Measurements from ENCODE around the gene OR1Q1.

DNA sequence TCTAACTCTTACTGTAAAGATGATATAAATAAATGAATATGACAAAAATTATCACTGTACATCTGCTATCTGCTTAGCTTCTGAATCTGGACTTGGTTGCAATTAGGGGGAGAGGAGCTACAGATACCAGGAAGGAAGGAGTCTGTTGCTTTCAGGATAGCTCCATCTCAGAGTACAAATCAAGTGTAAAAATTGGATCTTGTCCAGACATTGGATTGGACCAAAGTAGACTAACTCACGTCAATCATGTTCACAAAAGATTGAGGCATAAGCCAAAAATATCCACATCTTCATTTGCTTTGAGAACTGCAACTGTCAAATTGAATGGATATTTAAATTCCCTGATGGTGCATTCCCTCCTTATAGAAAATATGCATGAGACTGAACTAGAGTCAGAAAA, 8.8 kb upstream of the OR1Q1 start:
- TF ChIP-seq, protein P1, sequence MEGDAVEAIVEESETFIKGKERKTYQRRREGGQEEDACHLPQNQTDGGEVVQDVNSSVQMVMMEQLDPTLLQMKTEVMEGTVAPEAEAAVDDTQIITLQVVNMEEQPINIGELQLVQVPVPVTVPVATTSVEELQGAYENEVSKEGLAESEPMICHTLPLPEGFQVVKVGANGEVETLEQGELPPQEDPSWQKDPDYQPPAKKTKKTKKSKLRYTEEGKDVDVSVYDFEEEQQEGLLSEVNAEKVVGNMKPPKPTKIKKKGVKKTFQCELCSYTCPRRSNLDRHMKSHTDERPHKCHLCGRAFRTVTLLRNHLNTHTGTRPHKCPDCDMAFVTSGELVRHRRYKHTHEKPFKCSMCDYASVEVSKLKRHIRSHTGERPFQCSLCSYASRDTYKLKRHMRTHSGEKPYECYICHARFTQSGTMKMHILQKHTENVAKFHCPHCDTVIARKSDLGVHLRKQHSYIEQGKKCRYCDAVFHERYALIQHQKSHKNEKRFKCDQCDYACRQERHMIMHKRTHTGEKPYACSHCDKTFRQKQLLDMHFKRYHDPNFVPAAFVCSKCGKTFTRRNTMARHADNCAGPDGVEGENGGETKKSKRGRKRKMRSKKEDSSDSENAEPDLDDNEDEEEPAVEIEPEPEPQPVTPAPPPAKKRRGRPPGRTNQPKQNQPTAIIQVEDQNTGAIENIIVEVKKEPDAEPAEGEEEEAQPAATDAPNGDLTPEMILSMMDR (IDR thresholded peaks at IDR 0.05), result no peak
- no peak for TF ChIP-seq POLR2A (IDR thresholded peaks at IDR 0.05)

Data from esophagus squamous epithelium (tissue), 4 donors.